Glomerular visceral epithelial cell (primary cell): ENCODE results near the gene ALCAM.

Source experiments
- DNase-seq: peaks from one replicate; pipeline ENCODE4 v3.0.0-alpha.2; 2016; ENCODE audit errors: extremely low spot score

The ALCAM gene

GRCh38 chr3:105490045-105490444 is 123.3 kb downstream of the ALCAM start:
- DNase-seq = no peak

GRCh38 chr3:105493305-105493892 is 126.7 kb downstream of the ALCAM start:
- DNase-seq = no peak

GRCh38 chr3:105495021-105495420 is 128.3 kb downstream of the ALCAM start:
- no peak for DNase-seq

DNA sequence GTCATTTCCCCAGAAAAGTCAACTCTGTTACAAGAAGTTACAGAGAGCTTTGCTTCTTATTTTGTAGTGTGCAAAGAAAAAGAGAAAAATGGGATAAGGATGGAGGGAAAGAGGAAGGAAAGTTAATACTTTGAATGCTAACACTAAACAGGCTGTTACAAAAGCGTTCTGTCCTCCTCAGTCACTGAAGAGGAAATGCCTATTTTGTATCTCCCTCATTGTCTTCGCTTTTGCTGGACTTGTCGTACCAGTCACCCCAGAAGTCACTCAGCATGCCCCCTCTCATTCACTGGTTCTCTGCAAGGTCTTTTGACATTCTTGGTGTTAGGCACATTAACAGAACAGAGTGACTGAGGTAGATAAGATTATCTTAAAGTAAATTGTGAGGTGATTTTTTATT is 129.6 kb downstream of the ALCAM start:
- DNase-seq = no peak

DNA sequence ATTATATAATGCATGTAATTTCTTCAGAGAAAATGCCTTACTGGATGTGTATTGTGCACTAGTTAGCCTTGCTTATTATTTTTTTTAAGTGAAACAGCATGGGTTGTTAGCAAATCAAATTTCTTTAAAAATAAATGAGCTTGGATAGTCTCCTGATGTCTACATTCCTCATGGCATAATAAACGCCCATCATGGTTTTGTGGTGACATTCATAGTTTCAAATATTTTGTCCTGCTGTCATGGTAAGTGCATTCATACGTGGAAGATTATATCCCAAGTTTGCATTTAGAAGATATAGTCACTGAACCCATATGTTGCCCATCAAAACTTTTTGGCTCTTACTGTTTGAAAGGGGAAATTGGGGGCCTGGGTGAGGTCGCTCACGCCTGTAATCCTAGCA is 130.7 kb downstream of the ALCAM start:
- no peak for DNase-seq

DNA sequence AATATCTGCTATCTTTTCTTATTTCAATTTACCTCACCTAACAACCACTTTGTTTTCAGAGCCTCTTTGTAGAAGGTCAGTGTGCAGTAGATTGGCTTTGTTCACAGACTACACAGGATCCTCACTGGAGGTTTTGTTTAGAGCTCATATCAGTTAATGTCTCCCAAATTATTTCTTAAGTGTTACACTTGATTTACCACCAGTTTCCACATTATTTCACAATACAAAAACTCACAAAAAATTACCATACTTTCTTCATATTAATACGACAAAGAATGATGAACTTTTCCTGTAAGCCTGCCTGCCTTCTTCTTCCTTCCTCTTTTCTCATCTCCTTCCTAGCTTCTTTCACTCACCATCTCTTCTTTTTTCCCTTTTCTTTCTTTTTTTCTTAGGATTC is 133.3 kb downstream of the ALCAM start:
- DNase-seq = no peak

GRCh38 chr3:105502333-105502732 is 135.6 kb downstream of the ALCAM start:
- DNase-seq = no peak

DNA sequence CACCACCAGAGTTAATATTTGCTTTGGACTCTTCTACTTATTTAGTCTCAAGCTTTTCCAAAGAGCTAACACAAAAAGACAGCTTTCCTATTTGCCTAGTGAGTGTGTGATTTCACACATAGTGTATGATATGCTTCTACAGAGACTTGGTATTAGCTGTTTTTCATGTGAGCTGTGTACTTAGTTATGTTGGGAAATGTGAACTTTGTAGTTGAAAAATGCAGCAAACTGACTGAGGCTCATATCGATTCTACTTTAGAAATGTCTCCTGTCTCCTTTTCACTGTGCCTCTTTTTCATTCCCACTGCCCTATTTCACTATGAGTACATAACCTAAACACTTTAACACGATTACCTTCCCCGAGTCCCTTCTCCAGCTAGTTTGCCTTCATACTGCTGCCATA is 136.5 kb downstream of the ALCAM start:
- no peak for DNase-seq

- no peak for DNase-seq
Observed at GRCh38 chr3:105504440-105504951, 137.8 kb downstream of the ALCAM start.

GRCh38 chr3:105505170-105505569 is 138.5 kb downstream of the ALCAM start:
- no peak for DNase-seq

DNA sequence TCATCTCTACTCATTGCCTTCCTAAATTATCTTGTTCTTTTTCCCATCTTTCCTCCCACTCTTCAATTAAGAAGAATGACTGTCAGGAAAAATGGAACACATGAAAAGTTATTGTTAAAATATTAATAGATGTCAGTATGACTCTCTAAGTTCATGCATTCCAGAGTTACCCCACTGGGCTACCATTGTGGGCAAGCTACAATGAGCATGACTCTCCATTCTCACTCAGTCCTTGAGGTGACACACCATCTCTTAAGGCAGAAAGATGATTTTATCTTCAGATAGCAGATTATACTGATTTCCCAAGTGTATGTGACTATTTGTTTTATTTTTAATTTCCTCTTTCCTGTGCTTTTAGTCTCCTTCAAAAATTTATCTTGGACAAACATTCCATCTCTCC is 144.3 kb downstream of the ALCAM start:
- DNase-seq = peak; percentile 57

- no peak for DNase-seq
Observed at GRCh38 chr3:105512061-105512460, 145.4 kb downstream of the ALCAM start.

GRCh38 chr3:105513042-105513441 is 146.3 kb downstream of the ALCAM start:
- peak; percentile 77 for DNase-seq

DNA sequence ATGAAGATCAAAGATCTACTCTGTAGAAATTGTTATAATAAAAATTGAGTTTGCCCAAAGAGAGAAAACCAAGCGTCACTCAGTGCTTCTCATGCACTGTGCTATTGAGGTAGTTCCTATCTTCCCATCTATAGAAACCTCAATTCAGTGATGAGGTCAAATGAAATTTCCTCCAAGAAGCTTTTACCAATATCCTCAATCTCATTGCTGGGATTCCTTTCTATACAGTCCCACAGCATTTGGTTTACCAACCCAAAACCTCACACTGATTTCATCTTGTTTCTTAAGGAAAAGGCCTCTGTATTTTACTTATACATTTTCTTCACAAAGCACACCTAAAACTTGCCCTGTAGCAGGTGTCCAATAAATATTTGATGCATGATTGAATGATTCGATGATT is 147.2 kb downstream of the ALCAM start:
- DNase-seq = peak; percentile 16

- DNase-seq = no peak
Observed at GRCh38 chr3:105515372-105515771, 148.7 kb downstream of the ALCAM start.

DNA sequence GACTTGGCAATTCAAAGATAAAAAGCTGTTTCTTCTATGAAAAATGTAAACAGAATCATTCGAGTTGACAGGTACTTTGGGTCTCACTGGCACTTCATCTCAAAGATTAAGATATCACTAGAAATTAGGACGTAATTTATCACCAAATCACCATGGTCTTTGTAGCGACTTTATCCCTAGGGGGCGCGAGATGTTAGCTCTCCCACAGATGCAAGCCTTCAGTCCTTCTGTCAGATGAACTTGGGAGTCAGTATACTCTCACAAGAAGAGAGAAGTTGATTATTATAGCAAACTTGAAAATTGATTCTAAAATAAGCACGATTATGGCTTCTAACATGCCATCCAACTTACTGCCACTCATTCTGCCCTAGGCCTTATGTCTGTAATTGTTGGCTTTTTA is 150.3 kb downstream of the ALCAM start:
- DNase-seq = no peak

GRCh38 chr3:105518203-105518602 is 151.5 kb downstream of the ALCAM start:
- no peak for DNase-seq

GRCh38 chr3:105518806-105519418 is 152.2 kb downstream of the ALCAM start:
- peak; percentile 77 for DNase-seq

DNA sequence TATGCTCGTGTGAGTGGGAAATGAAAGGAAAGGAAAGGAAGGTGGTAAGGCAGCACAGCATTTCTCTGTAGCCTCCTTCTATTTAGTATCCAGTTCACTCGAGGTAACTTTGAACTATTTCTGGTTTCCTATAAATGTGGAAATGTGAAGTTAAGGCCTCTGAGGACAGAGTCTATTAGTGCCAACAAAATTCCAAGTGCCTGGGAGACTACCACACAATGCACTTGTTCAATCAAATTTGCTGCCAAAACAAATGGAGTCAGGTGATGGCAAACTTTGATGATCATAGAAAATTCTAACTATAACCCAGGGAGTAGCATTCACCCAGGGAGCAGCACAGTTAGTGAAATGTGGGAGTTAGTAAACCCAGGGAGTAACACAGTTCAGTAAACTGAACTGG is 155.1 kb downstream of the ALCAM start:
- no peak for DNase-seq

DNA sequence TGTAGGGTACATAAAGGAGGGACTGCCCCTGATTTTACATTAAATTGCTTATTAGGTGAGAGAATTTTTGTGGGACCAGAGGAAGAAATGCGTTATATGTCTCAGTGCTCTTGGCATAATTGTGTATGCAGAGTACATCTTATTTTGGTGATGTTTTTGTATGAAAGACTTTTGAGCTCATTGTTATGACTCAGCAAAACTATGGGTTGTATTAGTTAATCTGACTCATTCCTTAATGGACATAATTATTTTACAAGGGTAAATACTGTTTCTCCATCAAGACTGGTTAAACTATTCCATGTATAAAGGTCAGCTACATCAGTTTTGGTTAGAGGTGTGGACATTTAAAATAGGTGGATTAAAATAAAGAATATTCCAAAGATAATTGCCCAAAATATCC is 156.8 kb downstream of the ALCAM start:
- no peak for DNase-seq

DNA sequence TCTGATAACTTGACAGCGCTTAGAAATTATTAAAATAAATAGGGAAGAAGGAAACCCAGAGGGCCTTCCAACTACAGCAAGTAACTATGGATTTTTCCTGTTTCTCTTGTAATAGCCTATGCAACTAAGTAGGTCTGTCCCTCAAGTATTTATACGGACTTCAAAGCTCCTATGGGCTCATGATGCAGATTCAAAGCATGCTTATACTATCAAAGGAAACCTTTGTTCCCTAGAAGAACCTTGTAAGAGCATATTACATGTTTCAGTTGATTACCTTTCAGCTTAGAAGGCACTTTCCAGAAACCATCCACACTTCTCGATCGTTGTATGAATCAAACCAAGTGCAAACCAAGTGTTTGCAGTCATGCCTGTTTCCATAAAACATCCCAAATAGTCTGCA is 158.8 kb downstream of the ALCAM start:
- DNase-seq = no peak

DNA sequence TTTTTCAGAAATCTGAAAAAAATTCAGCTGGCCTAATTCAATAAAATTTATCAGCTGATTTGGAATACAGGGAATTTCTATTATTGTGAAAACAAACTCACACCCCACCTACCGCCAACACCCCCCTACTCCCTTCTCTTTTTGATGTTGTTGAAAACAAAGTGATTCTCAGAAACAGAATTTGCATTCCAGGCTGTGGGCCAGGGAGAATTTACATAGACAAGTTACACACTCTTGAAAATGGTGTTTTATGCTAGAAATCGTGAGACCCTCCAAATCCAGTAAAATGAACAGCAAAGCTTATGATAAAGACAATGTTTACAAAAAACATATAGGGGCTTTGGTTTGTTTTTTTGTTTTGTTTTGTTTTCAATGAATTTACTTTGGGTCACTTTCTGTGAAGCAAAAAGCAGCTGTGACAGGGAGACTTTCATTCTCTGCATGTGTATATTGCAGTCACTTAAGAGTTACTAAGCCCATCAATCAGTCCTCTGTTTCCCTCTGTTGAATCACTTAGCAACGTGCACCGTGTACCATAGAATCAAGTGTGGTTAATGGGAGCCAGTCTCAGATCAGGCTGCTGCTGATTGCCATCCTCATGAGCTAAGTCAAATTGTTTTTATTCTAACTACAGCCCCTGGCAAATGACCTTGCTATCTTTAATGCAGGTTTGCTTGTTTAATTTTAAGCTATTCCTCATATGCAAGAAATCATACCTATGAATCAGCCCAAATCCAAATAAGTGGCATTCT is 159.8 kb downstream of the ALCAM start:
- no peak for DNase-seq

DNA sequence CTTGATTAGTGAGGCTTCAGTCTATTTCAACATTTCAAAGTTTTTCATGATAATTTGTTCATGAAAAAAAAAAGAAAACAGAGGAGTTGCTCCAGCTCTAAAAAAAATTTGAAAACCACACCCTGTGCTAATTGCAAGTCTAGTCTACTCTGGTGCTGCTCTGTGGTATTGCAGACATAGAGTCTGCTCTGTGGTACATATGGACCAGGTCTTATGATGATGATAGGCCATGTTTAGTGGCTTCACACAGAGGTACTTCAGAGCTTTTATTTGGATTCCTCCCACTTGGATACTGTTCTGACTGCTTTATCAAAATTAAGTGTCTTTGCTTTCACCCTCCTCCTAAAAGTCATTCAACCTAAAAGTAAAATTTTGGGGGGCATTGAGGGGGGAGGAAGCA is 160.8 kb downstream of the ALCAM start:
- DNase-seq = no peak
